GM23248 (cell line): ENCODE results near the gene RPAP2. TPM values are rescaled to one million over a fixed set of nuclear protein-coding genes. Genes with fewer than 3 reads are reported as not detected.
"Not testable (repeated sequence)": the region's sequence is repeated elsewhere in the genome, so short reads cannot be mapped to it uniquely, and the experiment has no call there.

Experiments
- DNase-seq: peaks from one replicate; pipeline ENCODE4 v3.0.0-alpha.2; 2015
- H2AFZ ChIP-seq: fragments of 200-600 bp; sonication (generic); 2 replicates; pipeline ENCODE4 v1.6.1; 2016; ENCODE audit warnings: antibody characterized with exemption
- H3F3A ChIP-seq: fragments of 200-600 bp; sonication (generic); 2 replicates; pipeline ENCODE4 v1.6.1; 2016; ENCODE audit warnings: mild to moderate bottlenecking, antibody characterized with exemption, mixed run types; ENCODE audit not compliant: insufficient read depth
- H3K27ac ChIP-seq: fragments of 200-600 bp; sonication (generic); 2 replicates; pipeline ENCODE4 v1.5.1; 2016; ENCODE audit warnings: mild to moderate bottlenecking
- H3K27me3 ChIP-seq: fragments of 200-600 bp; sonication (generic); replicated peaks from 2 replicates; pipeline ENCODE4 v1.6.1; 2016; ENCODE audit warnings: mild to moderate bottlenecking; ENCODE audit not compliant: insufficient read depth
- H3K36me3 ChIP-seq: fragments of 200-600 bp; sonication (generic); 2 replicates; pipeline ENCODE4 v1.6.1; 2016; ENCODE audit warnings: low read depth, mild to moderate bottlenecking
- H3K4me1 ChIP-seq: fragments of 200-600 bp; sonication (generic); 2 replicates; pipeline ENCODE4 v1.6.1; 2016; ENCODE audit warnings: mild to moderate bottlenecking; ENCODE audit not compliant: insufficient read depth
- H3K4me2 ChIP-seq: fragments of 200-600 bp; sonication (generic); one replicate; pipeline ENCODE4 v1.6.1; 2016; ENCODE audit warnings: mild to moderate bottlenecking; ENCODE audit not compliant: unreplicated experiment
- H3K4me3 ChIP-seq: fragments of 200-600 bp; sonication (generic); 2 replicates; pipeline ENCODE4 v1.5.1; 2016; ENCODE audit warnings: mild to moderate bottlenecking
- H3K79me2 ChIP-seq: fragments of 200-600 bp; sonication (generic); 2 replicates; pipeline ENCODE4 v1.6.1; 2016; ENCODE audit warnings: mild to moderate bottlenecking; ENCODE audit not compliant: insufficient read depth
- H3K9ac ChIP-seq: fragments of 200-600 bp; sonication (generic); 2 replicates; pipeline ENCODE4 v1.6.1; 2016; ENCODE audit warnings: mild to moderate bottlenecking
- H3K9me2 ChIP-seq: fragments of 200-600 bp; sonication (generic); 2 replicates; pipeline ENCODE4 v1.6.1; 2016; ENCODE audit warnings: mixed run types, mild to moderate bottlenecking, moderate library complexity; ENCODE audit not compliant: insufficient read depth
- H3K9me3 ChIP-seq: fragments of 200-600 bp; sonication (generic); one replicate; pipeline ENCODE4 v1.6.1; 2017; ENCODE audit warnings: low read depth
- H4K20me1 ChIP-seq: fragments of 200-600 bp; sonication (generic); 2 replicates; pipeline ENCODE4 v1.6.0; 2016; ENCODE audit not compliant: insufficient read depth
- EZH2 ChIP-seq: fragments of 200-600 bp; sonication (generic); IDR thresholded peaks from 2 replicates; pipeline ENCODE4 v1.6.1; 2018; ENCODE audit warnings: antibody characterized with exemption, mild to moderate bottlenecking; ENCODE audit not compliant: insufficient read depth, poor library complexity, severe bottlenecking
- EZH2phosphoT487 ChIP-seq: fragments of 200-600 bp; sonication (generic); IDR thresholded peaks from 2 replicates; pipeline ENCODE4 v1.6.1; 2018; ENCODE audit warnings: antibody characterized with exemption, moderate library complexity, mild to moderate bottlenecking, low read depth; ENCODE audit not compliant: insufficient read depth
- WGBS, 2 experiments: methylation state at CpG; one replicate each; pipeline ENCODE4 v1.1.6; 2015 to 2017; ENCODE audit warnings: low lambda C conversion rate in 2 of 2, low coverage in 1 of 2; ENCODE audit errors: missing lambda C conversion rate in 2 of 2; 5-methylcytosine and 5-hydroxymethylcytosine counted together
- in situ Hi-C: fragments of 300-500 bp; cut with MboI; formaldehyde crosslinking; loops from 2 replicates; pipeline ENCODE4 v1.15.0; 2020
- polyA plus RNA-seq: library from polyadenylated mRNA; unstranded; fragments of >200 nt; fragmentation: Nextera tagmentation; extraction: Ambion mirVana; gene quantifications from 2 replicates; pipeline ENCODE4 v1.2.1, GENCODE V29; 2016
- total RNA-seq: library from RNA; depleted of rRNA; stranded (reverse); fragments of >200 nt; shearing (Covaris generic); gene quantifications from 2 replicates; pipeline ENCODE4 v1.2.3, GENCODE V29; 2014

Gene RPAP2
- total and polyA plus RNA-seq, 2 experiments from 2014 or later: 17.4 to 25.8 TPM

DNA sequence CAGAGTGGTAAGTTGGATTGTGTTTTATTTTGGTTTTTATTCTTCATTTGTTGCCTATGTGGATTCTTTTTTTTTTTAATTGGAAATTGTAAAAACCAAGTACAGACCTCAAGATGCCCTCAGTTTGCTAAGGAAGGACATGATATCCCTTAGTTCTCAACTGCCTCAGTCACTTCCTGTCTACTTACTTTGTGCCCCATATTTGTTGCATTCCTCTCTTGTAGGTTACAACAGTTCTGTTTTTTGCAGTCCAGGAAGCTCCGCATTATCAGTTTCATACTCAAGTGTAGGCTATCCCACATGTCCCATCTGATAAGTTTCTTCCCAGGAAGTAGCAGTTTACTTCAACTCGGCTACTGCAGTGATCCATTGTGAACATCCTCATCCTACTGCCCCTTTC, 82.0 kb downstream of the RPAP2 start:
- no peak overlapping the region for H3K4me2 ChIP-seq
- no peak for DNase-seq
- H3K27ac ChIP-seq: no peak overlapping the region
- no peaks in the 10 kb centered on the region for H3F3A ChIP-seq
- H4K20me1 ChIP-seq: no peaks in the 10 kb centered on the region
- H3K9ac ChIP-seq: no peak overlapping the region
- H3K36me3 ChIP-seq: peaks cover 4% of the 10 kb centered on the region; the same call in 1 of the 2 replicates
- 95 to 96% methylated on average over 2 of the region's 2 CpGs for WGBS, 2 experiments
- H3K79me2 ChIP-seq: no peaks in the 10 kb centered on the region
- H3K4me3 ChIP-seq: no peak overlapping the region
- H2AFZ ChIP-seq: no peak overlapping the region
- TF ChIP-seq EZH2phosphoT487 (no peak), EZH2 (no peak)
- H3K9me3 ChIP-seq: no peaks in the 10 kb centered on the region
- no peaks in the 10 kb centered on the region for H3K4me1 ChIP-seq
- H3K9me2 ChIP-seq: no peaks in the 10 kb centered on the region
- H3K27me3 ChIP-seq: no peaks in the 10 kb centered on the region
- in situ Hi-C loops: no loop called here

DNA sequence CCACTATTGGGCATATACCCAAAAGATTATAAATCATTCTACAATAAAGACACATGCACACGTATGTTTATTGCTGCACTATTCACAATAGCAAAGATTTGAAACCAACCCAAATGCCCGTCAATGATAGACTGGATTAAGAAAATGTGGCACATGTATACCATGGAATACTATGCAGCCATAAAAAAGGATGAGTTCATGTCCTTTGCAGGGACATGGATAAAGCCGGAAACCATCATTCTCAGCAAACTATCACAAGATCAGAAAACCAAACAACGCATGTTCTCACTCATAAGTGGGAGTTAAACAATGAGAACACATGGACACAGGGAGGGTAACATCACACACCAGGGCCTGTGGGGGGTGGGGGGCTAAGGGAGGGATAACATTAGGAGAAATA, 95.1 kb downstream of the RPAP2 start:
- H3K4me1 ChIP-seq, H3K79me2 ChIP-seq, DNase-seq, H3F3A ChIP-seq, H3K27ac ChIP-seq, H3K4me3 ChIP-seq, in situ Hi-C loops, H3K27me3 ChIP-seq, H2AFZ ChIP-seq, H4K20me1 ChIP-seq, H3K4me2 ChIP-seq, H3K36me3 ChIP-seq, H3K9me2 ChIP-seq, H3K9ac ChIP-seq, H3K9me3 ChIP-seq: not testable (repeated sequence)
- WGBS, 2 experiments: 97 to 98% methylated on average over 4 of the region's 4 CpGs

DNA sequence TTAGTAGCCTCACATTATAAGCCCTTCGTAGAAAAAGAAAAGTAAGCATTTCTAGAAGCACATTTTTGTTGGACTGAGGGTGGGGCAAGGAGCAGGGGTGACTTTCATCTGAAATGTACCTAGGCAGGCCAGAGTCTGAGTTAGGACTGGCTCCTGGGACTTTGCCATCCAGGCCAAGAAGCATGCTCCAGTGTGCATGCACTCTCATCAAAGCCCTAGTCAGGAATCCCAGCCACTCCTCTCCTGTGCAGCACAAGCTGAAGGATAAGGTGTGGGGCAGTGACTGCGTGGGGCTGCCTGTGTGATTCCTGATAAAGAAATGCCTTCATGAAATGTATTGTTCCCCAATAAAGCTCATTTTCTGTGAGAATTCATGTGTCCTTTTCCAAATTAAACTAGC, 99.7 kb downstream of the RPAP2 start:
- Histone ChIP-seq H3K9me2 (no peaks in the 10 kb centered on the region), H3K4me2 (no peak overlapping the region), H3K9me3 (no peaks in the 10 kb centered on the region), H3K4me3 (no peak overlapping the region), H2AFZ (no peak overlapping the region), H3K79me2 (no peaks in the 10 kb centered on the region), H3K27me3 (no peaks in the 10 kb centered on the region), H3K27ac (no peak overlapping the region), H4K20me1 (no peaks in the 10 kb centered on the region), H3K9ac (no peak overlapping the region), H3F3A (no peaks in the 10 kb centered on the region), H3K4me1 (no peaks in the 10 kb centered on the region), H3K36me3 (no peaks in the 10 kb centered on the region)
- in situ Hi-C loops: no loop called here
- WGBS, 2 experiments: 97 to 100% methylated on average over 2 of the region's 2 CpGs
- TF ChIP-seq EZH2 (no peak), EZH2phosphoT487 (no peak)
- DNase-seq: no peak

GRCh38 chr1:92399076-92399475, 100.2 kb downstream of the RPAP2 start:
- Histone ChIP-seq H3F3A (no peaks in the 10 kb centered on the region), H2AFZ (no peak overlapping the region), H3K27ac (no peak overlapping the region), H3K4me2 (no peak overlapping the region), H3K9ac (no peak overlapping the region), H3K9me3 (no peaks in the 10 kb centered on the region), H3K79me2 (no peaks in the 10 kb centered on the region), H3K36me3 (no peaks in the 10 kb centered on the region), H3K27me3 (no peaks in the 10 kb centered on the region), H3K4me1 (no peaks in the 10 kb centered on the region), H3K4me3 (no peak overlapping the region), H3K9me2 (no peaks in the 10 kb centered on the region), H4K20me1 (no peaks in the 10 kb centered on the region)
- peak; percentile 5 for DNase-seq
- TF ChIP-seq EZH2 (no peak), EZH2phosphoT487 (no peak)
- in situ Hi-C loops: no loop called here

GRCh38 chr1:92404661-92405060, 105.8 kb downstream of the RPAP2 start:
- peak; percentile 19 for DNase-seq
- Histone ChIP-seq H4K20me1 (no peaks in the 10 kb centered on the region), H3K27ac (no peak overlapping the region), H3K36me3 (no peaks in the 10 kb centered on the region), H3K79me2 (no peaks in the 10 kb centered on the region), H3K9me2 (no peaks in the 10 kb centered on the region), H3K27me3 (no peaks in the 10 kb centered on the region), H3K4me3 (no peak overlapping the region), H2AFZ (no peak overlapping the region), H3K4me1 (no peaks in the 10 kb centered on the region), H3F3A (no peaks in the 10 kb centered on the region), H3K9ac (no peak overlapping the region), H3K4me2 (no peak overlapping the region), H3K9me3 (no peaks in the 10 kb centered on the region)
- in situ Hi-C loops: no loop called here
- WGBS, 2 experiments: 61 to 76% methylated on average over 1 of the region's 1 CpG
- no peak for TF ChIP-seq EZH2
- no peak for TF ChIP-seq EZH2phosphoT487
